PC-3 (cell line): ENCODE measurements around the gene TNFRSF4.

Experiments used
- EZH2 ChIP-seq: fragments of 300-600 bp; sonication (generic); IDR thresholded peaks from one replicate; pipeline ENCODE4 v1.6.1; 2017; ENCODE audit warnings: antibody characterized with exemption, mild to moderate bottlenecking, low read length; ENCODE audit not compliant: unreplicated experiment
- TF ChIP-seq, protein P1 (sequence below): fragments of 300-600 bp; sonication (generic); conservative IDR thresholded peaks from 2 replicates; pipeline ENCODE4 v1.5.1; 2017; ENCODE audit warnings: antibody characterized with exemption, low read depth, mild to moderate bottlenecking, low read length

- TF ChIP-seq EZH2 = no peak
- TF ChIP-seq, protein P1, sequence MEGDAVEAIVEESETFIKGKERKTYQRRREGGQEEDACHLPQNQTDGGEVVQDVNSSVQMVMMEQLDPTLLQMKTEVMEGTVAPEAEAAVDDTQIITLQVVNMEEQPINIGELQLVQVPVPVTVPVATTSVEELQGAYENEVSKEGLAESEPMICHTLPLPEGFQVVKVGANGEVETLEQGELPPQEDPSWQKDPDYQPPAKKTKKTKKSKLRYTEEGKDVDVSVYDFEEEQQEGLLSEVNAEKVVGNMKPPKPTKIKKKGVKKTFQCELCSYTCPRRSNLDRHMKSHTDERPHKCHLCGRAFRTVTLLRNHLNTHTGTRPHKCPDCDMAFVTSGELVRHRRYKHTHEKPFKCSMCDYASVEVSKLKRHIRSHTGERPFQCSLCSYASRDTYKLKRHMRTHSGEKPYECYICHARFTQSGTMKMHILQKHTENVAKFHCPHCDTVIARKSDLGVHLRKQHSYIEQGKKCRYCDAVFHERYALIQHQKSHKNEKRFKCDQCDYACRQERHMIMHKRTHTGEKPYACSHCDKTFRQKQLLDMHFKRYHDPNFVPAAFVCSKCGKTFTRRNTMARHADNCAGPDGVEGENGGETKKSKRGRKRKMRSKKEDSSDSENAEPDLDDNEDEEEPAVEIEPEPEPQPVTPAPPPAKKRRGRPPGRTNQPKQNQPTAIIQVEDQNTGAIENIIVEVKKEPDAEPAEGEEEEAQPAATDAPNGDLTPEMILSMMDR = no peak
Observed at GRCh38 chr1:1194723-1195122, 19.2 kb downstream of the TNFRSF4 start.
